ENCODE data around the gene NRF1.
"Not testable (repeated sequence)": the region's sequence is repeated elsewhere in the genome, so short reads cannot be mapped to it uniquely, and the experiment has no call there.

Gene NRF1

GRCh38 chr7:129644634-129645230 is 33.2 kb downstream of the NRF1 start:
- DNase-seq (ENCODE audit: extremely low read depth in 1 of 2, low read depth in 1 of 2) = no peak

GRCh38 chr7:129646369-129647021 is 35.0 kb downstream of the NRF1 start:
- no peak for DNase-seq (ENCODE audit: extremely low read depth in 1 of 2, low read depth in 1 of 2)

- no peak for DNase-seq (ENCODE audit: extremely low read depth in 1 of 2, low read depth in 1 of 2)
Measured at GRCh38 chr7:129649128-129649690, 37.7 kb downstream of the NRF1 start.

GRCh38 chr7:129650056-129650758 is 38.7 kb downstream of the NRF1 start:
- no peak for DNase-seq (ENCODE audit: extremely low read depth in 1 of 2, low read depth in 1 of 2)

DNA sequence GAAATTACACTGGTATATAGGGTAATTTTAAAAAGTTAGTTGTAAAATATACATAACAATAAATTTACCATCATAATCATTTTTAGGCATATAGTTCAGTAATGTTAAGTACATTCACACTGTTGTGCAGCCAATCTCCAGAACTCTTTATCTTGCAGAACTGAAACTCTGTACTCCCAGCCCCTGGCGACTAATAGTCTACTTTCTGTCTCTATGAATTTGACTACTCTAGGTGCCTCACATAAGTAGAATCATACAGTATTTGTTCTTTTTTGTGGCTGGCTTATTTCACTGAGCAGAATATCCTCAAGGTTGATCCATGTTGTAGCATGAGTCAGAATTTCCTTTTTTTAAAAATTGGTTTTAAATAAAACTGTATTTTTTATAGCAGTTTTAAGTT is 41.4 kb downstream of the NRF1 start:
- DNase-seq (ENCODE audit: extremely low read depth in 1 of 2, low read depth in 1 of 2) = no peak

- no peak for DNase-seq (ENCODE audit: extremely low read depth in 1 of 2, low read depth in 1 of 2)
Measured at GRCh38 chr7:129655811-129656210, 44.3 kb downstream of the NRF1 start.

GRCh38 chr7:129657363-129657762 is 45.8 kb downstream of the NRF1 start:
- no peak for DNase-seq (ENCODE audit: extremely low read depth in 1 of 2, low read depth in 1 of 2)

GRCh38 chr7:129659907-129660306 is 48.4 kb downstream of the NRF1 start:
- DNase-seq (ENCODE audit: extremely low read depth in 1 of 2, low read depth in 1 of 2) = not testable (repeated sequence)

DNA sequence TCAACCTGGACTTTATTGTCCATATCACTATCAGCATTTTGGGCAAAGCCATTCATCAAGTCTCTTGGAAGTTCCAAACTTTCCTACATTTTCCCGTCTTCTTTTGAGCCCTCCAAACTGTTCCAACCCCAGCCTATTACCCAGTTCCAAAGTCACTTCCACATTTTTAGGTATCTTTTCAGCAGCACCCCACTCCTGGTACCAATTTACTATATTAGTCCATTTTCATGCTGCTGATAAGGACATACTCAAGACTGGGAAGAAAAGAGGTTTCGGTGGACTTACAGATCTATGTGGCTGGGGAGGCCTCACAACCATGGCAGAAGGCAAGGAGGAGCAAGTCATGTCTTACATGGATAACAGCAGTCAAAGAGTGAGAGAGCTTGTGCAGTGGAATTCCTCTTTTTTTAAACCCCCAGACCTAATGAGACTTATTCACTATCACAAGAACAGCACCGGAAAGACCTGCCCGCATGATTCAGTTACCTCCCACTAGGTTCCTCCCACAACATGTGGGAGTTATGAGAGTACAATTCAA is 50.2 kb downstream of the NRF1 start:
- DNase-seq (ENCODE audit: extremely low read depth in 1 of 2, low read depth in 1 of 2) = no peak

GRCh38 chr7:129663240-129663639 is 51.7 kb downstream of the NRF1 start:
- not testable (repeated sequence) for DNase-seq (ENCODE audit: extremely low read depth in 1 of 2, low read depth in 1 of 2)

- no peak for DNase-seq (ENCODE audit: extremely low read depth in 1 of 2, low read depth in 1 of 2)
Measured at GRCh38 chr7:129664029-129665012, 52.8 kb downstream of the NRF1 start.

DNA sequence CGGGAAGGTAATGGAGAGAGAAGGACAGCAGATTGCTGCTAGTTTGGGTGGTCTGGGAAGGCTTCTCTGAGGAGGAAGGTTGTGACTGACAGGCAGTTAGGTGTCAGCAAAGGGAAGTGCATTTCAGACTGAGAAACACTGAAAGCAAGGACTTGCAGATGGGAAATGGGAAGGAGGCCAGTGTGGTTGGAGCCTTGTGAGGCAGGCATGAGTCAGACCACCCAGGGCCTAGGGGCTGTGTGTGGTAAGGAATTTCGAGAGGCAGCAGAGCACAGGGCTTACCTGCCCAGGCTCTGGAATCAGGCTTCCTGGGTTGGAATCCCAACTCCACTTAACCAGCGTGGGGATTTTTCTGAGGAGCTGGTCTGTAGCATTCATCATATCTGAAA is 53.5 kb downstream of the NRF1 start:
- DNase-seq (ENCODE audit: extremely low read depth in 1 of 2, low read depth in 1 of 2) = no peak

- DNase-seq (ENCODE audit: extremely low read depth in 1 of 2, low read depth in 1 of 2) = no peak
Measured at GRCh38 chr7:129667116-129667515, 55.6 kb downstream of the NRF1 start.

DNA sequence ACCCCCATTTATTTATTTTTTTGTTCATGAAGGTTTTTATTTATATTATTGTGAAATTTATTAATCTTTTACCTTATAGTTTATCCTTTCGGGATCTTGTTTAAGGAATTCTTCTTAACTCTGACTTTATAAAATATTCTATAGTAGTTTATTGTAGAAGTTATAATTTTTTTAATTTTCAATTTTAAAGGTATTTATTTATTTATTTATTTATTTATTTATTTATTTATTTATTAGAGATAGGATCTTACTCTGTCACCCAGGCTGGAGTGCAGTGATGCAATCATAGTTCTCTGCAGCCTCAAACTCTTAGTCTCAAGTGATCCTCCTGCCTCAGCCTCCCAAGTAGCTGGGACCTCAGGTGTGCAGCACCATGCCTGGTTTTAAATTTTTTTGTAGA is 56.0 kb downstream of the NRF1 start:
- no peak for DNase-seq (ENCODE audit: extremely low read depth in 1 of 2, low read depth in 1 of 2)

GRCh38 chr7:129669901-129670300 is 58.4 kb downstream of the NRF1 start:
- no peak for DNase-seq (ENCODE audit: extremely low read depth in 1 of 2, low read depth in 1 of 2)

- DNase-seq (ENCODE audit: extremely low read depth in 1 of 2, low read depth in 1 of 2) = no peak
Measured at GRCh38 chr7:129670656-129671055, 59.1 kb downstream of the NRF1 start.

- no peak for DNase-seq (ENCODE audit: extremely low read depth in 1 of 2, low read depth in 1 of 2)
Measured at GRCh38 chr7:129671266-129671665, 59.7 kb downstream of the NRF1 start.

- DNase-seq (ENCODE audit: extremely low read depth in 1 of 2, low read depth in 1 of 2) = not testable (repeated sequence)
Measured at GRCh38 chr7:129674475-129674874, 63.0 kb downstream of the NRF1 start.

- no peak for DNase-seq (ENCODE audit: extremely low read depth in 1 of 2, low read depth in 1 of 2)
Measured at GRCh38 chr7:129675521-129675920, 64.0 kb downstream of the NRF1 start.
